DND-41 (cell line): ENCODE measurements around the gene MAPK8IP1.

Source experiments
- EZH2 ChIP-seq: IDR thresholded peaks from 3 replicates; pipeline ENCODE4 v1.6.1; 2012; ENCODE audit warnings: borderline replicate concordance, low read depth, mild to moderate bottlenecking, moderate library complexity, low read length, inconsistent platforms; ENCODE audit not compliant: severe bottlenecking
- TF ChIP-seq, protein P1 (sequence below): IDR thresholded peaks from 2 replicates; pipeline ENCODE4 v1.5.1; 2012; ENCODE audit warnings: borderline replicate concordance, low read length, moderate library complexity, mild to moderate bottlenecking; ENCODE audit not compliant: poor library complexity, severe bottlenecking; ENCODE audit errors: extremely low read depth

DNA sequence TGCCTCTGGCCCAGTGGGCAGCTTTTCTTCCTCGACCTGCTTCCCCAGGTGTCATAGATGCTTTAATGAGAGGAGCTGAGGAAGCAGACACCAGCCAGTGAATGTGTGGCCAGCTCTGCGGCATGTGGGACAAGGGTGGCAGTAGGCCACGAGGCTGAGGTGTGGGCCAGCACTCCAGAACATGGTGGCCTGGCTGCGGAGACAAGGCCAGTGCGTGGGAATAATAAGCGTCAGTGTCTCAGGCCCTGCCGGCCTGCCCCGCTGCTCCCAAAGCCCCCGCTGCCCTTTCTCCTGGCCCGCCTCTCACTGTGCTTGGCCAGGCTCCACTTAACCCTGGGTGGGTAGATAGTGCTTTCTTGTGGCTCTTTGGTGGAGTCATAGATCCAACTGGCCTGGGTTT is 2.1 kb downstream of the MAPK8IP1 start:
- no peak for TF ChIP-seq EZH2
- TF ChIP-seq, protein P1, sequence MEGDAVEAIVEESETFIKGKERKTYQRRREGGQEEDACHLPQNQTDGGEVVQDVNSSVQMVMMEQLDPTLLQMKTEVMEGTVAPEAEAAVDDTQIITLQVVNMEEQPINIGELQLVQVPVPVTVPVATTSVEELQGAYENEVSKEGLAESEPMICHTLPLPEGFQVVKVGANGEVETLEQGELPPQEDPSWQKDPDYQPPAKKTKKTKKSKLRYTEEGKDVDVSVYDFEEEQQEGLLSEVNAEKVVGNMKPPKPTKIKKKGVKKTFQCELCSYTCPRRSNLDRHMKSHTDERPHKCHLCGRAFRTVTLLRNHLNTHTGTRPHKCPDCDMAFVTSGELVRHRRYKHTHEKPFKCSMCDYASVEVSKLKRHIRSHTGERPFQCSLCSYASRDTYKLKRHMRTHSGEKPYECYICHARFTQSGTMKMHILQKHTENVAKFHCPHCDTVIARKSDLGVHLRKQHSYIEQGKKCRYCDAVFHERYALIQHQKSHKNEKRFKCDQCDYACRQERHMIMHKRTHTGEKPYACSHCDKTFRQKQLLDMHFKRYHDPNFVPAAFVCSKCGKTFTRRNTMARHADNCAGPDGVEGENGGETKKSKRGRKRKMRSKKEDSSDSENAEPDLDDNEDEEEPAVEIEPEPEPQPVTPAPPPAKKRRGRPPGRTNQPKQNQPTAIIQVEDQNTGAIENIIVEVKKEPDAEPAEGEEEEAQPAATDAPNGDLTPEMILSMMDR, result no peak
